ENCODE results near the gene KCNA3.
A peak's percentile ranks its signal among the peaks of the same experiment; 100 is the strongest.

Gene KCNA3

GRCh38 chr1:110628323-110629105 lies 46.2 kb downstream of the KCNA3 start:
- Histone ChIP-seq H3K4me3 (no peak overlapping the region), H3K27ac (no peak overlapping the region)
- no peak for TF ChIP-seq CTCF (IDR thresholded peaks at IDR 0.05)
- DNase-seq (ENCODE audit: low spot score), result peak; percentile 31

- H3K27ac ChIP-seq, result no peak overlapping the region
- TF ChIP-seq CTCF (IDR thresholded peaks at IDR 0.05), result no peak
- no peak overlapping the region for H3K4me3 ChIP-seq
- DNase-seq (ENCODE audit: low spot score), result no peak
These were observed 47.0 kb downstream of the KCNA3 start for GRCh38 chr1:110627764-110628163.

- TF ChIP-seq CTCF (IDR thresholded peaks at IDR 0.05), result no peak
- Histone ChIP-seq H3K27ac (no peak overlapping the region), H3K4me3 (no peak overlapping the region)
- DNase-seq (ENCODE audit: low spot score), result no peak
These were observed 47.9 kb downstream of the KCNA3 start for GRCh38 chr1:110626889-110627288.
